Mesothelial cell of epicardium (in vitro differentiated cells): ENCODE measurements around the gene CBL. TPM values are rescaled to one million over a fixed set of nuclear protein-coding genes. Genes with fewer than 3 reads are reported as not detected.

Experiments used
- DNase-seq, 2 experiments: peaks; one replicate each; pipeline ENCODE4 v3.0.0; 2021; ENCODE audit warnings: low spot score in 2 of 2; ENCODE audit not compliant: unreplicated experiment in 2 of 2
- H3K27ac Mint-ChIP-seq: 2 replicates; pipeline ENCODE4 v1.8.0; 2021; ENCODE audit warnings: mixed read lengths
- H3K27me3 Mint-ChIP-seq: 2 replicates; pipeline ENCODE4 v1.8.0; 2021; ENCODE audit warnings: low read depth, mixed read lengths
- H3K36me3 Mint-ChIP-seq: 2 replicates; pipeline ENCODE4 v1.8.0; 2021; ENCODE audit warnings: mixed read lengths
- H3K4me1 Mint-ChIP-seq: 2 replicates; pipeline ENCODE4 v1.8.0; 2021; ENCODE audit warnings: mixed read lengths
- H3K4me3 Mint-ChIP-seq: 2 replicates; pipeline ENCODE4 v1.8.0; 2021; ENCODE audit warnings: mild to moderate bottlenecking, moderate library complexity, mixed read lengths
- H3K9me3 Mint-ChIP-seq: 2 replicates; pipeline ENCODE4 v1.8.0; 2021; ENCODE audit warnings: mixed read lengths
- CTCF ChIP-seq: fragments of 200-600 bp; sonication (generic); IDR thresholded peaks from one replicate; pipeline ENCODE4 v1.5.0; 2021; ENCODE audit warnings: antibody characterized with exemption; ENCODE audit not compliant: unreplicated experiment
- total RNA-seq: library from RNA; stranded (reverse); gene quantifications from 3 replicates; pipeline ENCODE4 v1.2.1, GENCODE V29; 2021

Gene CBL
- total RNA-seq, 1 donor from 2014 or later, result 27.5 TPM

GRCh38 chr11:119344291-119345010 lies 138.3 kb downstream of the CBL start:
- DNase-seq, result no peak
- Mint-ChIP-seq H3K36me3 (no peaks in the 10 kb centered on the region), H3K9me3 (no peaks in the 10 kb centered on the region), H3K27ac (no peak overlapping the region), H3K4me1 (peaks cover 5% of the 10 kb centered on the region), H3K4me3 (no peak overlapping the region), H3K27me3 (peaks cover 56% of the 10 kb centered on the region)
- no peak for TF ChIP-seq CTCF

GRCh38 chr11:119345685-119346084 lies 139.5 kb downstream of the CBL start:
- Mint-ChIP-seq H3K9me3 (no peaks in the 10 kb centered on the region), H3K36me3 (no peaks in the 10 kb centered on the region), H3K4me1 (peaks cover 4% of the 10 kb centered on the region), H3K4me3 (no peak overlapping the region), H3K27me3 (peaks cover 55% of the 10 kb centered on the region), H3K27ac (no peak overlapping the region)
- no peak for TF ChIP-seq CTCF
- no peak for DNase-seq

- DNase-seq, result no peak
- Mint-ChIP-seq H3K27ac (no peak within 1 kb of the TSS), H3K36me3 (no peaks in the 10 kb centered on the region), H3K9me3 (no peaks in the 10 kb centered on the region), H3K4me3 (no peak within 1 kb of the TSS), H3K27me3 (peaks cover 47% of the 10 kb centered on the region), H3K4me1 (no peaks in the 10 kb centered on the region)
- no peak for TF ChIP-seq CTCF
Measured at GRCh38 chr11:119346605-119347004, 140.5 kb downstream of the CBL start, which contains the start of gene MFRP. Gene MFRP, minus strand, starts transcription at chr11:119346705. Its CDS starts 192 bp downstream, at chr11:119346513.

GRCh38 chr11:119347242-119347641 lies 141.1 kb downstream of the CBL start:
- Mint-ChIP-seq H3K36me3 (no peaks in the 10 kb centered on the region), H3K27me3 (peaks cover 41% of the 10 kb centered on the region), H3K27ac (no peak overlapping the region), H3K4me1 (no peaks in the 10 kb centered on the region), H3K9me3 (no peaks in the 10 kb centered on the region), H3K4me3 (no peak overlapping the region)
- no peak for TF ChIP-seq CTCF
- DNase-seq, result no peak

GRCh38 chr11:119347940-119348605 lies 141.9 kb downstream of the CBL start:
- no peak overlapping the region for H3K4me3 Mint-ChIP-seq
- peaks cover 37% of the 10 kb centered on the region for H3K27me3 Mint-ChIP-seq
- no peak overlapping the region for H3K27ac Mint-ChIP-seq
- H3K36me3 Mint-ChIP-seq, result no peaks in the 10 kb centered on the region
- H3K4me1 Mint-ChIP-seq, result peaks cover 5% of the 10 kb centered on the region
- H3K9me3 Mint-ChIP-seq, result no peaks in the 10 kb centered on the region
- TF ChIP-seq CTCF, result no peak
- no peak for DNase-seq
